K562 (cell line): ENCODE measurements around the gene GRIK1. TPM values are rescaled to one million over a fixed set of nuclear protein-coding genes. Genes with fewer than 3 reads are reported as not detected.

ENCODE experiments used
- CHCHD3 ChIP-seq: fragments of 250-450 bp; sonication (Bioruptor Pico); IDR thresholded peaks from 2 replicates; pipeline ENCODE4 v2.1.2; 2022; ENCODE audit warnings: mild to moderate bottlenecking
- HDAC6 ChIP-seq: IDR thresholded peaks from 2 replicates; pipeline ENCODE4 v1.6.1; 2012; ENCODE audit warnings: low read depth, mild to moderate bottlenecking, control low read depth, inconsistent platforms, low read length, moderate library complexity
- MGA ChIP-seq: fragments of 450-650 bp; IDR thresholded peaks from 2 replicates; pipeline ENCODE4 v1.6.1; 2016; ENCODE audit warnings: mild to moderate bottlenecking, moderate library complexity
- PHTF2 ChIP-seq: fragments of 250-450 bp; sonication (Bioruptor Pico); IDR thresholded peaks from 2 replicates; pipeline ENCODE4 v1.5.0; 2021; ENCODE audit warnings: mild to moderate bottlenecking
- TFAM ChIP-seq: fragments of 250-450 bp; sonication (Bioruptor Pico); conservative IDR thresholded peaks from 2 replicates; pipeline ENCODE4 v1.5.0; 2021; ENCODE audit warnings: mild to moderate bottlenecking, moderate library complexity
- ZKSCAN8 ChIP-seq: fragments of 200-800 bp; sonication (Bioruptor generic); IDR thresholded peaks from 2 replicates; pipeline ENCODE4 v1.6.1; 2016; ENCODE audit warnings: missing genetic modification characterization, missing compliant biosample characterization
- ZMIZ1 ChIP-seq, 2 experiments: fragments of 150-350 bp in 1 of 2; IDR thresholded peaks; 2 replicates each; pipeline ENCODE4 v1.6.1; 2012 to 2016; ENCODE audit warnings: low read depth in 2 of 2, low read length in 2 of 2, mild to moderate bottlenecking in 1 of 2, moderate library complexity in 1 of 2
- ZNF436 ChIP-seq: fragments of 250-450, 450-650 bp; sonication (Bioruptor Pico); formaldehyde crosslinking; IDR thresholded peaks from 2 replicates; pipeline ENCODE4 v1.7.0; 2020; ENCODE audit warnings: mild to moderate bottlenecking
- ZNF668 ChIP-seq: fragments of 250-450 bp; sonication (Bioruptor Pico); IDR thresholded peaks from 2 replicates; pipeline ENCODE4 v1.8.0; 2022; ENCODE audit warnings: mild to moderate bottlenecking, inconsistent platforms
- polyA plus RNA-seq, 8 experiments: library from polyadenylated mRNA; depleted of rRNA in 4 of 8; stranded (reverse) in 5 of 8; unstranded in 3 of 8; fragments of >200 nt; fragmentation: Nextera tagmentation in 2 of 8; fragmentation: Illumina TruSeq in 1 of 8; extraction: Ambion mirVana in 2 of 8; extraction: Trizol in 1 of 8; gene quantifications; 2 replicates each; pipeline versions ENCODE4 v1.2.1 to v1.2.3, GENCODE V29; 2011 to 2014; ENCODE audit warnings: inconsistent platforms in 1 of 8, missing spikeins in 1 of 8
- total RNA-seq, 7 experiments: library from RNA; depleted of rRNA in 6 of 7; stranded (reverse); fragments of >200 nt in 6 of 7; fragmentation: Illumina TruSeq in 2 of 7; extraction: Trizol in 2 of 7; gene quantifications; 2 replicates each; pipeline versions ENCODE4 v1.2.1 to v1.2.3, GENCODE V29; 2011 to 2021; ENCODE audit warnings: low replicate concordance in 1 of 7
- TF ChIP-seq, protein P1 (sequence below): fragments of 250-450 bp; sonication (Bioruptor Pico); IDR thresholded peaks from 2 replicates; pipeline ENCODE4 v1.8.0; 2021; ENCODE audit warnings: moderate library complexity, mild to moderate bottlenecking, inconsistent platforms

The GRIK1 gene
- total and polyA plus RNA-seq, 9 of the 15 experiments (the other 6 are each of a cell fraction or from before 2014, with no cell fraction given), result 0.17 to 2.8 (median 0.53) TPM

DNA sequence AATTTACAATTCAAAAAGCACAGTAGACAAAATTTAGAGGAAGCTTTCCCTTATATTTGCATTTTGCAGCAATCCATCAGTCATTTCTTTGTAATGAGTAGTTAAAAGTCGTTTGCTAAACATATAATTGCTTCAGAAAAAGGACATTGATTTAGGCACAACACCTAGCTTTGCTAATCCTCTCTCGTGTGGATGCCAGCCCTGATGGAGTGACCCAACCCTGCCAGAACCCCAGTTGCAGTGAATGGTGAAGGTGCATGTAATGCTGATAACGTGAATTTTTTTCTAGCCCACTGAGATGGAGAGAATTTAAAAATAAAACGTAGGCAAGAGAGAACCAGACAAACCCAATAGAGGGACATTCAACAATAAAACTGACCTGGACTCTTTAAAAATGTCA is 263.4 kb downstream of the GRIK1 start (continued):
- TF ChIP-seq MGA, result no peak
- no peak for TF ChIP-seq TFAM (CRISPR knock-in tag)
- TF ChIP-seq CHCHD3, result no peak
- no peak for TF ChIP-seq ZNF436
- no peak for TF ChIP-seq PHTF2 (CRISPR knock-in tag)
- no peak for TF ChIP-seq HDAC6
- TF ChIP-seq ZKSCAN8, result no peak
- no peak for TF ChIP-seq ZNF668 (CRISPR knock-in tag)
- no peak for TF ChIP-seq ZMIZ1 (IDR thresholded peaks at IDR 0.05; ENCODE audit: low read depth in 2 of 2, low read length in 2 of 2)
- TF ChIP-seq, protein P1, sequence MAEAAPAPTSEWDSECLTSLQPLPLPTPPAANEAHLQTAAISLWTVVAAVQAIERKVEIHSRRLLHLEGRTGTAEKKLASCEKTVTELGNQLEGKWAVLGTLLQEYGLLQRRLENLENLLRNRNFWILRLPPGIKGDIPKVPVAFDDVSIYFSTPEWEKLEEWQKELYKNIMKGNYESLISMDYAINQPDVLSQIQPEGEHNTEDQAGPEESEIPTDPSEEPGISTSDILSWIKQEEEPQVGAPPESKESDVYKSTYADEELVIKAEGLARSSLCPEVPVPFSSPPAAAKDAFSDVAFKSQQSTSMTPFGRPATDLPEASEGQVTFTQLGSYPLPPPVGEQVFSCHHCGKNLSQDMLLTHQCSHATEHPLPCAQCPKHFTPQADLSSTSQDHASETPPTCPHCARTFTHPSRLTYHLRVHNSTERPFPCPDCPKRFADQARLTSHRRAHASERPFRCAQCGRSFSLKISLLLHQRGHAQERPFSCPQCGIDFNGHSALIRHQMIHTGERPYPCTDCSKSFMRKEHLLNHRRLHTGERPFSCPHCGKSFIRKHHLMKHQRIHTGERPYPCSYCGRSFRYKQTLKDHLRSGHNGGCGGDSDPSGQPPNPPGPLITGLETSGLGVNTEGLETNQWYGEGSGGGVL (CRISPR knock-in tag), result no peak
